GM18909 (cell line): ENCODE data around the gene RCE1.

Source experiments
- ATAC-seq: cut with Tn5 transposase; IDR thresholded peaks from one replicate; pipeline ENCODE4 v1.9.1; 2021; ENCODE audit warnings: mild to moderate bottlenecking; ENCODE audit not compliant: unreplicated experiment, poor library complexity

Gene RCE1

GRCh38 chr11:66843776-66844495 lies 695 bp downstream of the RCE1 start:
- ATAC-seq = no peak

- ATAC-seq = no peak
These were observed 1.4 kb downstream of the RCE1 start for GRCh38 chr11:66844496-66845142.

GRCh38 chr11:66845143-66845875 lies 2.1 kb downstream of the RCE1 start:
- no peak for ATAC-seq

GRCh38 chr11:66845876-66846212 lies 2.6 kb downstream of the RCE1 start:
- ATAC-seq = no peak

- no peak for ATAC-seq
These were observed 3.4 kb downstream of the RCE1 start for GRCh38 chr11:66846671-66847091.

GRCh38 chr11:66847461-66848232 lies 4.4 kb downstream of the RCE1 start:
- ATAC-seq = no peak

GRCh38 chr11:66848671-66849500 lies 5.6 kb downstream of the RCE1 start:
- no peak for ATAC-seq

GRCh38 chr11:66849501-66850234 lies 6.4 kb downstream of the RCE1 start:
- no peak for ATAC-seq

- no peak for ATAC-seq
These were observed 7.0 kb downstream of the RCE1 start for GRCh38 chr11:66850235-66850587.

GRCh38 chr11:66850588-66851238 lies 7.5 kb downstream of the RCE1 start:
- ATAC-seq = no peak

GRCh38 chr11:66851239-66851596 lies 8.0 kb downstream of the RCE1 start:
- ATAC-seq = no peak

GRCh38 chr11:66851698-66852465 lies 8.6 kb downstream of the RCE1 start:
- ATAC-seq = no peak

- no peak for ATAC-seq
These were observed 9.4 kb downstream of the RCE1 start for GRCh38 chr11:66852466-66853241.

GRCh38 chr11:66853242-66854229 lies 10.3 kb downstream of the RCE1 start:
- ATAC-seq = no peak

- no peak for ATAC-seq
These were observed 11.0 kb downstream of the RCE1 start for GRCh38 chr11:66854231-66854661.

- no peak for ATAC-seq
These were observed 11.5 kb downstream of the RCE1 start for GRCh38 chr11:66854729-66855211.
